Rectal smooth muscle tissue (tissue), 1 donor: ENCODE measurements around the gene NEGR1.

Source experiments
- H3K27ac ChIP-seq: one replicate; pipeline ENCODE4 v1.7.0; 2013; ENCODE audit warnings: low read depth, low read length, inconsistent platforms
- H3K27me3 ChIP-seq: one replicate; pipeline ENCODE4 v1.7.0; 2013; ENCODE audit warnings: low read length; ENCODE audit not compliant: control insufficient read depth, insufficient read depth
- H3K36me3 ChIP-seq: one replicate; pipeline ENCODE4 v1.7.0; 2013; ENCODE audit warnings: low read length; ENCODE audit not compliant: control insufficient read depth, insufficient read depth
- H3K4me1 ChIP-seq: one replicate; pipeline ENCODE4 v1.7.0; 2013; ENCODE audit warnings: low read length; ENCODE audit not compliant: control insufficient read depth, insufficient read depth
- H3K4me3 ChIP-seq: one replicate; pipeline ENCODE4 v1.7.0; 2013; ENCODE audit warnings: low read length
- H3K9ac ChIP-seq: one replicate; pipeline ENCODE4 v1.7.0; 2013; ENCODE audit warnings: low read length

NEGR1 gene

GRCh38 chr1:71600023-71600422 lies 682.3 kb downstream of the NEGR1 start:
- Histone ChIP-seq H3K9ac (no peak overlapping the region), H3K4me3 (no peak overlapping the region), H3K27ac (no peak overlapping the region), H3K36me3 (no peaks in the 10 kb centered on the region), H3K27me3 (no peaks in the 10 kb centered on the region), H3K4me1 (no peaks in the 10 kb centered on the region)

DNA sequence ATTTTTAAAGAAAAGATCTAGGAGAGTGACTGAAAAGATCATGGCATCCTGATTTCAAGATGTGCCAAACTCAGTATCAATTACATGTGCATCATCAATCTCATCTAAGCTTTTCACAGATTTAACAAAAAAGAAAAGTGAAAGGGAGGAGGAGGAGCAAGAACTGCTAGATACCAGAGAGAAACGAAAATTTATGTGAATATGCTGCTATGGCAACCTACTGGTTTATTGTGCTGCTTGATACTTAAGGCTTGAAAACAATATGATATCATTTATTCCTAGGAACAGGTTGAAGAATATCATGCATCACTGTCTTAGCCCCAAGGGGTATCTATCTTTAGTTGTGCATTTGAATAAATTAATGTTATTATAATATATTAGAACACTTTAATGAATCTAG lies 683.0 kb downstream of the NEGR1 start:
- Histone ChIP-seq H3K27ac (no peak overlapping the region), H3K9ac (no peak overlapping the region), H3K36me3 (no peaks in the 10 kb centered on the region), H3K4me3 (no peak overlapping the region), H3K27me3 (no peaks in the 10 kb centered on the region), H3K4me1 (no peaks in the 10 kb centered on the region)

DNA sequence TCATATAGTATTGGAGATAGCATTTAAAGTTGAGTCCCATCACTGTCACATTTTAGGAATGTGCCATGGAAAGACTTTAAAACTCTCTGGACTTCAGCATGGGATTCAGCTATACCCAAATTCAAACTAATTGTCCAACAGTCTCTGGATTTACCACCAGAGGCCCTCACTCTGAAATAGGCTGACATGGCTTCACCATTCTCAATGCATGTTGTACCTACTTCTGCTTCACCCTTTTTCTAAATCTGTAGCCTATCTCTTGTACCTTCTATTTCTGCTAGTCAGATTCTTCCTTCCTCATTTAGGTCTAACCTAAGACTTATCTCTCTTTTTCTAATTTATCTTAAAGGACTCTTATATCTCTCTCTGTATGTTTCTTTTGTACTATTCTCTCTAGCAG lies 688.8 kb downstream of the NEGR1 start:
- H3K4me1 ChIP-seq: no peaks in the 10 kb centered on the region

DNA sequence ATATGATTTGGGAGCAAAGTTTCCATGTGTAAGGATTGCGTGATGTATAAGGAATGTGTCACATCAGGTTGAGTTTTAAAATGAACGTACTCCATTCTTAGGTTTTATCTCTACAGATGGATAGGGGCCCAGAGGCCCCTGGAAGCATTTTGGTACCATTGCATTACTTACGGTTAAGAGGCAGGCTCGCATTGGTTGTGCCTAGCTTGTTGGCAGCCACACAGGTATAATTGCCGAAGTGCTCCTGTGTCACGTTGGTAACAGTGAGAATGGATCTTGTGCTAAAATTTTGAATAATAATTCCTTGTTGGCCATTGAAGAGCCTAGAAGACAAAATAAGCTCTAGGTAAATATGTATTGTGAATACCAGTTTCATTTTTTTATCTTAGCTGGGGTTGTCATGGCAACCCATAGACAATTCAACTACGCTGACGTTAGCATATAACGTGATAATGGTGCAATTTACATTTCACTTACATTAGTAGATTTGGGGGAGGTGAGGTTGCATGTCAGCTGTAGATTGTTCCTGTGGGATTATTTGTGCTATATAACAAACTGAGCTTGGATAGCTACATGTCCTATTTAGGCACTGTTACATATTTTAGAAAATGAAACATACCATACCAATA lies 689.6 kb downstream of the NEGR1 start:
- Histone ChIP-seq H3K27ac (no peak overlapping the region), H3K4me3 (no peak overlapping the region), H3K36me3 (no peaks in the 10 kb centered on the region), H3K27me3 (no peaks in the 10 kb centered on the region), H3K9ac (no peak overlapping the region), H3K4me1 (no peaks in the 10 kb centered on the region)

More for the DNA sequence above, 688.8 kb downstream of the NEGR1 start:
- Histone ChIP-seq H3K27ac (no peak overlapping the region), H3K36me3 (no peaks in the 10 kb centered on the region), H3K27me3 (no peaks in the 10 kb centered on the region), H3K4me3 (no peak overlapping the region), H3K9ac (no peak overlapping the region)

GRCh38 chr1:71589005-71589404 lies 693.3 kb downstream of the NEGR1 start:
- Histone ChIP-seq H3K27ac (no peak overlapping the region), H3K36me3 (no peaks in the 10 kb centered on the region)

DNA sequence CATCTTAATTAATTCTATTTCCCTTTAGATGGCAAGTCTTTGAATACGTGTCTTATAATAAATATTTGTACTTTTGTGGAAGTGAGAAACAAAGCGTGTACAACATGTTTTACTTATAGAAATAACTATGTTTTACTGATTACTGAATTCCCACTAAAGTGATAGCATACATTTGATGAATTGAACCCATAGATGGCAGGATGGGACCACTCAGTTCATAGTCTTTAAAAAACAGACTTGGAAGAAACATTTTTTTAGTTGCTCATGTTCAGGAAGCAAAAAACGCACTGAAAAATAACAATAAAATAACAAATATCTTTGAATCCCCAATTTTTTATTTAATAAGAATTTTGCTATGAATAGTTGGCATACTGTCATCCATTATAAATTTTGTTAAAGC lies 694.4 kb downstream of the NEGR1 start:
- H3K27me3 ChIP-seq: no peaks in the 10 kb centered on the region
- H3K27ac ChIP-seq: no peak overlapping the region
- H3K36me3 ChIP-seq: no peaks in the 10 kb centered on the region
- no peak overlapping the region for H3K4me3 ChIP-seq
- H3K4me1 ChIP-seq: no peaks in the 10 kb centered on the region
- no peak overlapping the region for H3K9ac ChIP-seq

More at GRCh38 chr1:71589005-71589404, 693.3 kb downstream of the NEGR1 start:
- Histone ChIP-seq H3K4me1 (no peaks in the 10 kb centered on the region), H3K27me3 (no peaks in the 10 kb centered on the region), H3K9ac (no peak overlapping the region), H3K4me3 (no peak overlapping the region)

DNA sequence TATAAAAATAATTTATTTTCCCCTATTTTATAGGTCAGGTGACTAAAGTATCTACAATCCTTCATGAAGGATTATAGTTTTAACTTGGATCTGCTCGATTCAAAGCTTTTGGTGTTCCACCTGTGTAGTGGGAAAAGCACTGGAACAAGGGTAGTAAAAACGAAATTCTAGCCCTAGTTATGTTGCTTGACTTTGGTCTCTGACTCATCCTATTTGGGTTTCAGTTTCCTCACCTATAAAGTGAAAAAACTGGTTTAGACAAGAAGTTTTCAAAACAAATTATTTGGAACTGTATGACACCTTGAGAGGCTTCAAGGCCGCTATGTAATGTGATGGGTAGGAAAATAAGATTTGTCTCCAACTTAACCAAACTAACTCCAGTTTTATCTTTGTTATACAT lies 696.3 kb downstream of the NEGR1 start:
- Histone ChIP-seq H3K9ac (no peak overlapping the region), H3K4me1 (no peaks in the 10 kb centered on the region), H3K27ac (no peak overlapping the region), H3K36me3 (no peaks in the 10 kb centered on the region), H3K27me3 (no peaks in the 10 kb centered on the region), H3K4me3 (no peak overlapping the region)

DNA sequence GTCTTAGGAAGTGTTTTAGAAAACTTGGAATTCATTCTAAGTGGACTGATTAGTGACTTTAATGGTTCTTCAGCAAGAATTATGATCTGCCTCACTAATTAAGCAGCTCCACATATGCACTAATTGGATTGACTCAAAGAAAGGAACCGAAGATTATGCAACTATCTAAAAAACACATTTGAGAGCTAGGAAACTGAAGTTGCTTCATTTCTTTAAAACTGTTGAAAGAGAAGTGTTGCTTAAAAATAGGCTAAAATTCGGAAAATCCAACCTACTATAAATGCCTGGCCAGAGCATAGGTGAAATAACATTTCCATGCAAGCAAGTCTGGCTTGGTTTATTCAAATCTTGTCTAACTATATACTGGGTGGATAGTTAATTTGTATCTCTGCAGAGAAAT lies 698.6 kb downstream of the NEGR1 start:
- no peaks in the 10 kb centered on the region for H3K4me1 ChIP-seq
- no peak overlapping the region for H3K27ac ChIP-seq
- no peaks in the 10 kb centered on the region for H3K36me3 ChIP-seq
- no peak overlapping the region for H3K4me3 ChIP-seq
- no peak overlapping the region for H3K9ac ChIP-seq
- no peaks in the 10 kb centered on the region for H3K27me3 ChIP-seq

GRCh38 chr1:71582673-71583072 lies 699.7 kb downstream of the NEGR1 start:
- Histone ChIP-seq H3K27me3 (no peaks in the 10 kb centered on the region), H3K9ac (no peak overlapping the region), H3K27ac (no peak overlapping the region), H3K4me3 (no peak overlapping the region), H3K36me3 (no peaks in the 10 kb centered on the region), H3K4me1 (no peaks in the 10 kb centered on the region)

DNA sequence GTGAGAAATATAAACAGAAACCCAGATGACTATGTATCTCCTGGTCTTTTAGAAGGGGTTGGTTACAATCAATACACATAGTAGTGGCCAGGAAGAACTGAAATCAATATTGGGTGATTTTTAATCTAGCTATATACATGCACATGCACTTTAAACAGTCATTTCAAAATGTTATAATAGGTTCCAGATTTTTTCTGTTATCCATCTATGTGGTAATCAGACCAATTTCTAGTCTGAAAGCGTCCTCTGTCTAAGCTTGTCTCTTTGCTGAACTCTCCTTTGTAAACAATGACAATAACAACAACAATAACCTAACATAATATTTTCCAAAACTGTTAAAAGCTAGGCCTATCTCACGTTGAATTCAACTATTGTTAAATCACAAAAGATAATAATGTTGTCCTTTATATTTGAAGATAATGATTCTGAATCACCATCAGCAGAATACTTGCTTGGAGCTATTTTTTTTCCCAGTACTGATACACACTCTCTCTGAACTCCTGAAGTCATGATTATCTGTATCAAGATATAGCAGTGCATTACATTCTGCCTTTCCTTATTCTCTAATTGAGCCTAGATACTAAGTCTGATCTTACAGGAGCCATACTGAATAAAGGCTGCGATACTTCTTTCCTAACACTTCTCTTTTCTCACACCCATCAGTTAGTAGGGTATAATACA lies 704.7 kb downstream of the NEGR1 start:
- H3K27ac ChIP-seq: no peak overlapping the region
- no peak overlapping the region for H3K4me3 ChIP-seq
- H3K27me3 ChIP-seq: no peaks in the 10 kb centered on the region
- H3K36me3 ChIP-seq: no peaks in the 10 kb centered on the region
- no peak overlapping the region for H3K9ac ChIP-seq
- no peaks in the 10 kb centered on the region for H3K4me1 ChIP-seq

DNA sequence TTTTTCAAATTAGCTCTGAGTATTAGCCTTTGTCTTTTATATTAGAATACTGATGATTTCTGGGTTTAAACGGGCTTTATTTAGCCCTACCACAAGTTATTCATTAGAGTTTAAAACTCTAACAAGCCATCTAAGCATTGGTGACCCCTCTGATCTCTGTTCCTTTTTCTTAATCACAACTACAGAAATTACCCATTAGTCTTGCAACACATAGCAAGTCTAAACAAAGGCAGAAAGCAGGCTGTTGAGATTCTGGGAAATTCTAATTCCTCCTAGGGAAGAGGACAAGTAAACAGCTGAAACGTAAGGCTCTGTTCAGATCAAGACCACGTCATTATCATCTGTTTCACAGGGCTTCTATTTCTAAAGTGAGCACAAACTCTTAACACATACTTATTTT lies 710.3 kb downstream of the NEGR1 start:
- no peaks in the 10 kb centered on the region for H3K27me3 ChIP-seq
- H3K27ac ChIP-seq: no peak overlapping the region
- no peak overlapping the region for H3K9ac ChIP-seq
- no peaks in the 10 kb centered on the region for H3K4me1 ChIP-seq
- no peak overlapping the region for H3K4me3 ChIP-seq
- no peaks in the 10 kb centered on the region for H3K36me3 ChIP-seq

- H3K27me3 ChIP-seq: no peaks in the 10 kb centered on the region
- H3K4me3 ChIP-seq: no peak overlapping the region
- peaks cover 9% of the 10 kb centered on the region for H3K4me1 ChIP-seq
- no peak overlapping the region for H3K27ac ChIP-seq
- H3K36me3 ChIP-seq: no peaks in the 10 kb centered on the region
- H3K9ac ChIP-seq: no peak overlapping the region
Observed at GRCh38 chr1:71566413-71566812, 715.9 kb downstream of the NEGR1 start.

- peaks cover 10% of the 10 kb centered on the region for H3K4me1 ChIP-seq
- no peaks in the 10 kb centered on the region for H3K27me3 ChIP-seq
- no peak overlapping the region for H3K27ac ChIP-seq
- H3K4me3 ChIP-seq: no peak overlapping the region
- H3K36me3 ChIP-seq: no peaks in the 10 kb centered on the region
- H3K9ac ChIP-seq: no peak overlapping the region
Observed at GRCh38 chr1:71565831-71566230, 716.5 kb downstream of the NEGR1 start.
